Measurements from ENCODE around the gene RASSF3. TPM values are rescaled to one million over a fixed set of nuclear protein-coding genes. Genes with fewer than 3 reads are reported as not detected.

RASSF3 gene
- total and polyA plus RNA-seq, 10 of the 15 experiments (the other 5 are each of a cell fraction or from before 2014, with no cell fraction given), result 6.9 to 62.4 (median 30.3) TPM

- 100% methylated on average over 6 of the region's 6 CpGs for WGBS (ENCODE audit: insufficient coverage, insufficient replicate concordance, low lambda C conversion rate, missing lambda C conversion rate)
- Histone ChIP-seq H3K27me3 (replicated peaks in 1 of 2; ENCODE audit: control insufficient read depth in 2 of 2, insufficient read depth in 2 of 2, low read length in 1 of 2) (no peaks in the 10 kb centered on the region), H3K4me1 (ENCODE audit: control insufficient read depth, insufficient read depth, low read length) (peaks cover 16% of the 10 kb centered on the region), H3K4me3 (no peak overlapping the region), H3K36me3 (ENCODE audit: control insufficient read depth in 2 of 2, insufficient read depth in 2 of 2, low read length in 1 of 2) (peaks cover 2 to 22% of the 10 kb centered on the region in 2 experiments), H2AFZ (ENCODE audit: control insufficient read depth, low read depth, low read length) (no peak overlapping the region), H3K79me2 (ENCODE audit: control insufficient read depth, insufficient read depth, low read length) (peaks cover 31% of the 10 kb centered on the region), H3K9ac (ENCODE audit: control insufficient read depth, insufficient read depth, low read length) (no peak overlapping the region), H3K4me2 (ENCODE audit: control insufficient read depth, insufficient read depth) (no peak overlapping the region), H3K9me3 (replicated peaks; ENCODE audit: control insufficient read depth, insufficient read depth, low read length) (no peaks in the 10 kb centered on the region), H4K20me1 (ENCODE audit: control insufficient read depth, insufficient read depth) (no peaks in the 10 kb centered on the region), H3K27ac (ENCODE audit: control insufficient read depth, insufficient read depth) (no peak overlapping the region)
- no peak for ATAC-seq
- in situ Hi-C loops (cut with MboI), result no loop called here
- ChIA-PET CTCF (interaction anchor here (0.5 to 1.7 kb wide), 3 partner anchors 75 to 496 kb away, joined by 3 to 4 read pairs (median 3); no protein-coding TSS in a partner anchor), POLR2A (no interaction called here), RAD21 (ENCODE audit: unreplicated experiment) (interaction anchor here (1.7 kb wide), 1 partner anchor 15 kb away, joined by 7 read pairs; no protein-coding TSS in a partner anchor), SMC1A (ENCODE audit: uncharacterized antibody, unreplicated experiment) (interaction anchor here (2.0 kb wide), 1 partner anchor 8 kb away, joined by 5 read pairs; no protein-coding TSS in a partner anchor)
- intact Hi-C loops (cut with micrococcal nuclease; ENCODE audit: unreplicated experiment), result no loop called here
- TF ChIP-seq SP1 (IDR thresholded peaks at IDR 0.05; ENCODE audit: low read depth, low read length) (no peak), CBX3 (IDR thresholded peaks at IDR 0.05; ENCODE audit: borderline replicate concordance, low read depth) (no peak), TARDBP (IDR thresholded peaks at IDR 0.05; ENCODE audit: borderline replicate concordance) (no peak), ELK1 (IDR thresholded peaks at IDR 0.05; ENCODE audit: low read depth, low read length) (no peak), BMI1 (IDR thresholded peaks at IDR 0.05; ENCODE audit: borderline replicate concordance) (no peak), MEF2A (IDR thresholded peaks at IDR 0.05; ENCODE audit: insufficient read depth, low read depth, low read length) (no peak), BCL3 (IDR thresholded peaks at IDR 0.05; ENCODE audit: borderline replicate concordance, insufficient read depth, low read depth, low read length, poor library complexity, severe bottlenecking) (no peak), FOXM1 (IDR thresholded peaks at IDR 0.05; ENCODE audit: low read depth, low read length) (no peak), CUX1 (IDR thresholded peaks at IDR 0.05; ENCODE audit: insufficient replicate concordance, low read depth, low read length) (no peak), POLR2AphosphoS2 (IDR thresholded peaks at IDR 0.05; ENCODE audit: low read depth, low read length) (no peak)
- no TSS peak for BruUV-seq (replicated peaks)
- no peak for DNase-seq (ENCODE audit: low read depth, low spot score)
- FAIRE-seq, result no peak
Observed at GRCh38 chr12:64685050-64685449, 74.8 kb downstream of the RASSF3 start.
